ENCODE measurements around the gene HELZ2. TPM values are rescaled to one million over a fixed set of nuclear protein-coding genes. Genes with fewer than 3 reads are reported as not detected.

The HELZ2 gene
- polyA plus RNA-seq, 1 of the 3 experiments (the other 2 are of a cell fraction) = 7.6 TPM

- H2AFZ ChIP-seq (ENCODE audit: low read depth) = no peak overlapping the region
- POLR2A ChIA-PET = no interaction called here
- no peaks in the 10 kb centered on the region for H3K9me2 ChIP-seq
- TF ChIP-seq RCOR1 (IDR thresholded peaks at IDR 0.05; ENCODE audit: low read length) (no peak), TCF12 (IDR thresholded peaks at IDR 0.05) (no peak), POLR2AphosphoS5 (IDR thresholded peaks at IDR 0.05; ENCODE audit: low read depth, low read length) (no peak), FOSL2 (IDR thresholded peaks at IDR 0.05; ENCODE audit: borderline replicate concordance, low read depth) (no peak), RAD21 (IDR thresholded peaks at IDR 0.05; ENCODE audit: low read length) (no peak), EZH2phosphoT487 (IDR thresholded peaks at IDR 0.05; ENCODE audit: borderline replicate concordance, low read depth) (no peak), RFX5 (IDR thresholded peaks at IDR 0.05; ENCODE audit: low read length) (no peak), SIN3A (IDR thresholded peaks at IDR 0.05; ENCODE audit: borderline replicate concordance, low read depth, low read length) (no peak), NRF1 (IDR thresholded peaks at IDR 0.05; ENCODE audit: low read depth, low read length) (no peak)
- H3K36me3 ChIP-seq (replicated peaks in 1 of 2; ENCODE audit: control insufficient read depth in 1 of 2, insufficient read depth in 2 of 2, low read length in 1 of 2) = peaks cover 0 to 16% of the 10 kb centered on the region in 2 experiments
- 95% methylated on average over 22 of the region's 38 CpGs for WGBS (ENCODE audit: low lambda C conversion rate)
- H3K79me2 ChIP-seq (ENCODE audit: insufficient read depth) = no peaks in the 10 kb centered on the region
- H3K4me2 ChIP-seq = no peak overlapping the region
- H3K27me3 ChIP-seq (ENCODE audit: insufficient read depth) = no peaks in the 10 kb centered on the region
- no peaks in the 10 kb centered on the region for H3K4me1 ChIP-seq (ENCODE audit: control insufficient read depth in 1 of 2, insufficient read depth in 2 of 2, low read depth in 1 of 2, low read length in 1 of 2)
- H3K9ac ChIP-seq = no peak overlapping the region
- H3K27ac ChIP-seq (ENCODE audit: low read depth in 2 of 2, low read length in 1 of 2) = no peak overlapping the region
- CTCF ChIA-PET = interaction anchor here (1.5 kb wide), 1 partner anchor 16 kb away, joined by 4 read pairs; no protein-coding TSS in a partner anchor
- H4K20me1 ChIP-seq (ENCODE audit: insufficient read depth) = no peaks in the 10 kb centered on the region
- no peaks in the 10 kb centered on the region for H3K9me3 ChIP-seq
- no peak for DNase-seq
- no peak overlapping the region for H3K4me3 ChIP-seq (ENCODE audit: low read depth in 2 of 2, low read length in 1 of 2)
- no peaks in the 10 kb centered on the region for H3F3A ChIP-seq (replicated peaks; ENCODE audit: insufficient read depth)
Measured at GRCh38 chr20:63589261-63590217, 15.5 kb upstream of the HELZ2 start.

GRCh38 chr20:63588641-63589041, 14.6 kb upstream of the HELZ2 start:
- Histone ChIP-seq H3K36me3 (replicated peaks in 1 of 2; ENCODE audit: control insufficient read depth in 1 of 2, insufficient read depth in 2 of 2, low read length in 1 of 2) (peaks cover 0 to 16% of the 10 kb centered on the region in 2 experiments), H4K20me1 (ENCODE audit: insufficient read depth) (no peaks in the 10 kb centered on the region), H3K27ac (ENCODE audit: low read depth in 2 of 2, low read length in 1 of 2) (no peak overlapping the region), H3K79me2 (ENCODE audit: insufficient read depth) (no peaks in the 10 kb centered on the region), H3F3A (replicated peaks; ENCODE audit: insufficient read depth) (no peaks in the 10 kb centered on the region), H2AFZ (ENCODE audit: low read depth) (no peak overlapping the region), H3K9me3 (no peaks in the 10 kb centered on the region), H3K4me2 (no peak overlapping the region), H3K4me1 (ENCODE audit: control insufficient read depth in 1 of 2, insufficient read depth in 2 of 2, low read depth in 1 of 2, low read length in 1 of 2) (no peaks in the 10 kb centered on the region), H3K4me3 (ENCODE audit: low read depth in 2 of 2, low read length in 1 of 2) (no peak overlapping the region), H3K27me3 (ENCODE audit: insufficient read depth) (no peaks in the 10 kb centered on the region), H3K9me2 (no peaks in the 10 kb centered on the region), H3K9ac (no peak overlapping the region)
- 95% methylated on average over 8 of the region's 11 CpGs for WGBS (ENCODE audit: low lambda C conversion rate)
- POLR2A ChIA-PET = interaction anchor here (1.1 kb wide), 1 partner anchor 9 kb away, joined by 3 read pairs; no protein-coding TSS in a partner anchor
- DNase-seq = no peak
- CTCF ChIA-PET = interaction anchor here (0.6 kb wide), 1 partner anchor 385 kb away, joined by 3 read pairs; no protein-coding TSS in a partner anchor
- TF ChIP-seq YY1 (IDR thresholded peaks at IDR 0.05; ENCODE audit: low read depth) = no peak
- TF ChIP-seq, protein P1, sequence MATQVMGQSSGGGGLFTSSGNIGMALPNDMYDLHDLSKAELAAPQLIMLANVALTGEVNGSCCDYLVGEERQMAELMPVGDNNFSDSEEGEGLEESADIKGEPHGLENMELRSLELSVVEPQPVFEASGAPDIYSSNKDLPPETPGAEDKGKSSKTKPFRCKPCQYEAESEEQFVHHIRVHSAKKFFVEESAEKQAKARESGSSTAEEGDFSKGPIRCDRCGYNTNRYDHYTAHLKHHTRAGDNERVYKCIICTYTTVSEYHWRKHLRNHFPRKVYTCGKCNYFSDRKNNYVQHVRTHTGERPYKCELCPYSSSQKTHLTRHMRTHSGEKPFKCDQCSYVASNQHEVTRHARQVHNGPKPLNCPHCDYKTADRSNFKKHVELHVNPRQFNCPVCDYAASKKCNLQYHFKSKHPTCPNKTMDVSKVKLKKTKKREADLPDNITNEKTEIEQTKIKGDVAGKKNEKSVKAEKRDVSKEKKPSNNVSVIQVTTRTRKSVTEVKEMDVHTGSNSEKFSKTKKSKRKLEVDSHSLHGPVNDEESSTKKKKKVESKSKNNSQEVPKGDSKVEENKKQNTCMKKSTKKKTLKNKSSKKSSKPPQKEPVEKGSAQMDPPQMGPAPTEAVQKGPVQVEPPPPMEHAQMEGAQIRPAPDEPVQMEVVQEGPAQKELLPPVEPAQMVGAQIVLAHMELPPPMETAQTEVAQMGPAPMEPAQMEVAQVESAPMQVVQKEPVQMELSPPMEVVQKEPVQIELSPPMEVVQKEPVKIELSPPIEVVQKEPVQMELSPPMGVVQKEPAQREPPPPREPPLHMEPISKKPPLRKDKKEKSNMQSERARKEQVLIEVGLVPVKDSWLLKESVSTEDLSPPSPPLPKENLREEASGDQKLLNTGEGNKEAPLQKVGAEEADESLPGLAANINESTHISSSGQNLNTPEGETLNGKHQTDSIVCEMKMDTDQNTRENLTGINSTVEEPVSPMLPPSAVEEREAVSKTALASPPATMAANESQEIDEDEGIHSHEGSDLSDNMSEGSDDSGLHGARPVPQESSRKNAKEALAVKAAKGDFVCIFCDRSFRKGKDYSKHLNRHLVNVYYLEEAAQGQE (IDR thresholded peaks at IDR 0.05; ENCODE audit: low read depth, low read length) = no peak
- no peak for TF ChIP-seq SIN3A (IDR thresholded peaks at IDR 0.05; ENCODE audit: borderline replicate concordance, low read depth, low read length)
- TF ChIP-seq GABPA (IDR thresholded peaks at IDR 0.05; ENCODE audit: low read depth) = no peak
- TF ChIP-seq FOSL2 (IDR thresholded peaks at IDR 0.05; ENCODE audit: borderline replicate concordance, low read depth) = no peak
- TF ChIP-seq, protein P2, sequence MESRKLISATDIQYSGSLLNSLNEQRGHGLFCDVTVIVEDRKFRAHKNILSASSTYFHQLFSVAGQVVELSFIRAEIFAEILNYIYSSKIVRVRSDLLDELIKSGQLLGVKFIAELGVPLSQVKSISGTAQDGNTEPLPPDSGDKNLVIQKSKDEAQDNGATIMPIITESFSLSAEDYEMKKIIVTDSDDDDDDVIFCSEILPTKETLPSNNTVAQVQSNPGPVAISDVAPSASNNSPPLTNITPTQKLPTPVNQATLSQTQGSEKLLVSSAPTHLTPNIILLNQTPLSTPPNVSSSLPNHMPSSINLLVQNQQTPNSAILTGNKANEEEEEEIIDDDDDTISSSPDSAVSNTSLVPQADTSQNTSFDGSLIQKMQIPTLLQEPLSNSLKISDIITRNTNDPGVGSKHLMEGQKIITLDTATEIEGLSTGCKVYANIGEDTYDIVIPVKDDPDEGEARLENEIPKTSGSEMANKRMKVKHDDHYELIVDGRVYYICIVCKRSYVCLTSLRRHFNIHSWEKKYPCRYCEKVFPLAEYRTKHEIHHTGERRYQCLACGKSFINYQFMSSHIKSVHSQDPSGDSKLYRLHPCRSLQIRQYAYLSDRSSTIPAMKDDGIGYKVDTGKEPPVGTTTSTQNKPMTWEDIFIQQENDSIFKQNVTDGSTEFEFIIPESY (IDR thresholded peaks at IDR 0.05; ENCODE audit: borderline replicate concordance, low read depth) = no peak
- TF ChIP-seq PBX3 (IDR thresholded peaks at IDR 0.05) = no peak
- no peak for TF ChIP-seq RAD21 (IDR thresholded peaks at IDR 0.05; ENCODE audit: low read length)
- no peak for TF ChIP-seq MAX (IDR thresholded peaks at IDR 0.05; ENCODE audit: low read depth)
- no peak for TF ChIP-seq USF2 (IDR thresholded peaks at IDR 0.05; ENCODE audit: borderline replicate concordance, low read depth, low read length)
- TF ChIP-seq RCOR1 (IDR thresholded peaks at IDR 0.05; ENCODE audit: low read length) = no peak

Measured in SK-N-SH (cell line).